Prostate gland (tissue), 2 donors: ENCODE results near the gene PTPRD. TPM values are rescaled to one million over a fixed set of nuclear protein-coding genes. Genes with fewer than 3 reads are reported as not detected.
"Not testable (repeated sequence)": the region's sequence is repeated elsewhere in the genome, so short reads cannot be mapped to it uniquely, and the experiment has no call there.

Source experiments
- DNase-seq: peaks from one replicate; pipeline ENCODE4 v3.0.0-alpha.2; 2019; ENCODE audit warnings: low spot score
- H3K27ac ChIP-seq, 2 donors: fragments of 200-600 bp; sonication (generic); 2 replicates each; pipeline ENCODE4 v1.5.1; 2017 to 2019
- H3K27me3 ChIP-seq: fragments of 200-600 bp; sonication (generic); replicated peaks from 2 replicates; pipeline ENCODE4 v1.5.1; 2019; ENCODE audit not compliant: insufficient read depth
- H3K36me3 ChIP-seq, 2 donors: fragments of 200-600 bp; sonication (generic); 1 replicate in 1 of 2; 2 replicates in 1 of 2; pipeline versions ENCODE4 v1.5.1 to v1.8.1; 2017 to 2019
- H3K4me1 ChIP-seq: fragments of 200-600 bp; sonication (generic); replicated peaks from 2 replicates; pipeline ENCODE4 v1.5.1; 2019
- H3K4me3 ChIP-seq, 2 donors: fragments of 200-600 bp; sonication (generic); 2 replicates each; pipeline ENCODE4 v1.5.1; 2017 to 2019
- H3K9me3 ChIP-seq: fragments of 200-600 bp; sonication (generic); 2 replicates; pipeline ENCODE4 v1.5.1; 2017
- CTCF ChIP-seq, 4 experiments: fragments of 200-600 bp in 2 of 4; fragments of 450-650 bp in 2 of 4; sonication (generic) in 2 of 4; IDR thresholded peaks; 1 replicate in 3 of 4; 2 replicates in 1 of 4; pipeline ENCODE4 v1.5.1; 2016 to 2019; ENCODE audit warnings: antibody characterized with exemption in 4 of 4, mild to moderate bottlenecking in 2 of 4, moderate library complexity in 2 of 4
- POLR2A ChIP-seq: fragments of 450-650 bp; IDR thresholded peaks from one replicate; pipeline ENCODE4 v1.6.1; 2016; ENCODE audit warnings: antibody characterized with exemption, mild to moderate bottlenecking
- POLR2AphosphoS5 ChIP-seq: sonication (generic); formaldehyde crosslinking; IDR thresholded peaks from one replicate; pipeline ENCODE4 v1.6.1; 2017; ENCODE audit warnings: antibody characterized with exemption
- WGBS: methylation state at CpG from one replicate; pipeline ENCODE4 v1.1.5; 2018; 5-methylcytosine and 5-hydroxymethylcytosine counted together
- intact Hi-C: fragments of 100-400 bp; cut with DNase I; formaldehyde crosslinking; loops from one replicate; pipeline ENCODE4 v1.14.2; 2022
- total RNA-seq, 2 donors: library from RNA; depleted of rRNA; stranded (reverse); fragments of >200 nt; gene quantifications; one replicate each; pipeline ENCODE4 v1.1.0, GENCODE V29; 2016

PTPRD gene
- total RNA-seq, 2 donors from 2014 or later: 5.8 to 23.1 TPM

- no peaks in the 10 kb centered on the region for H3K4me1 ChIP-seq
- DNase-seq: no peak
- no peak for TF ChIP-seq CTCF (IDR thresholded peaks at IDR 0.05)
- no peak for TF ChIP-seq POLR2AphosphoS5
- TF ChIP-seq POLR2A: no peak
- H3K36me3 ChIP-seq: no peaks in the 10 kb centered on the region
- intact Hi-C loops: no loop called here
- no peaks in the 10 kb centered on the region for H3K9me3 ChIP-seq
- WGBS: 55% methylated on average over 2 of the region's 2 CpGs
- H3K27ac ChIP-seq: no peak overlapping the region
- no peak overlapping the region for H3K4me3 ChIP-seq
- H3K27me3 ChIP-seq: no peaks in the 10 kb centered on the region
Measured at GRCh38 chr9:9045572-9045971, 1567.2 kb downstream of the PTPRD start.

- 41% methylated on average over 4 of the region's 4 CpGs for WGBS
- no peak for TF ChIP-seq POLR2A
- no peak for TF ChIP-seq POLR2AphosphoS5
- TF ChIP-seq CTCF (IDR thresholded peaks at IDR 0.05): no peak
- no peaks in the 10 kb centered on the region for H3K9me3 ChIP-seq
- no peaks in the 10 kb centered on the region for H3K36me3 ChIP-seq
- no peak overlapping the region for H3K4me3 ChIP-seq
- intact Hi-C loops: no loop called here
- H3K27ac ChIP-seq: no peak overlapping the region
- H3K4me1 ChIP-seq: no peaks in the 10 kb centered on the region
- DNase-seq: no peak
- H3K27me3 ChIP-seq: no peaks in the 10 kb centered on the region
Measured at GRCh38 chr9:9045072-9045471, 1567.7 kb downstream of the PTPRD start.

- DNase-seq, H3K4me1 ChIP-seq: not testable (repeated sequence)
- 98% methylated on average over 3 of the region's 3 CpGs for WGBS
Measured at GRCh38 chr9:9043788-9044187, 1569.0 kb downstream of the PTPRD start.

GRCh38 chr9:9041756-9042155 is 1571.0 kb downstream of the PTPRD start:
- no peak overlapping the region for H3K4me3 ChIP-seq
- H3K27ac ChIP-seq: no peak overlapping the region
- no peaks in the 10 kb centered on the region for H3K9me3 ChIP-seq
- WGBS: 45% methylated on average over 3 of the region's 3 CpGs
- no peak for TF ChIP-seq CTCF (IDR thresholded peaks at IDR 0.05)
- no peak for TF ChIP-seq POLR2AphosphoS5
- no peak for TF ChIP-seq POLR2A
- no peaks in the 10 kb centered on the region for H3K4me1 ChIP-seq
- DNase-seq: no peak
- intact Hi-C loops: no loop called here
- no peaks in the 10 kb centered on the region for H3K27me3 ChIP-seq
- H3K36me3 ChIP-seq: no peaks in the 10 kb centered on the region

More at GRCh38 chr9:9043788-9044187, 1569.0 kb downstream of the PTPRD start:
- H3K36me3 ChIP-seq, H3K27me3 ChIP-seq, H3K9me3 ChIP-seq, H3K27ac ChIP-seq, H3K4me3 ChIP-seq, intact Hi-C loops: not testable (repeated sequence)

GRCh38 chr9:9033022-9033421 is 1579.8 kb downstream of the PTPRD start:
- DNase-seq: no peak
- H3K4me1 ChIP-seq: no peaks in the 10 kb centered on the region
- TF ChIP-seq POLR2AphosphoS5 (no peak), POLR2A (no peak), CTCF (IDR thresholded peaks at IDR 0.05) (no peak)
- no peaks in the 10 kb centered on the region for H3K36me3 ChIP-seq
- H3K27ac ChIP-seq: no peak overlapping the region
- H3K27me3 ChIP-seq: no peaks in the 10 kb centered on the region
- H3K9me3 ChIP-seq: no peaks in the 10 kb centered on the region
- intact Hi-C loops: no loop called here
- H3K4me3 ChIP-seq: no peak overlapping the region
- WGBS: 92% methylated on average over 2 of the region's 2 CpGs
